ENCODE measurements around the gene PIGW.

- TF ChIP-seq CTCF (IDR thresholded peaks at IDR 0.05; ENCODE audit: low read depth, low read length, poor library complexity, severe bottlenecking) (no peak), EZH2phosphoT487 (IDR thresholded peaks at IDR 0.05; ENCODE audit: borderline replicate concordance, low read length) (no peak)
These were observed 32.8 kb upstream of the PIGW start for GRCh38 chr17:36501963-36502362.
